PC-3 (cell line): ENCODE data around the gene LRP1B. TPM values are rescaled to one million over a fixed set of nuclear protein-coding genes. Genes with fewer than 3 reads are reported as not detected.

Experiments
- ATAC-seq: fragments of 200-7000 bp; cut with Tn5 transposase; 2 replicates; pipeline ENCODE4 v1.9.1; 2020; ENCODE audit warnings: mild to moderate bottlenecking, moderate library complexity
- BruUV-seq: library from RNA; stranded (reverse); fragments of 400-500 nt; replicated peaks from 2 replicates; lab custom pipeline; 2021; lab: Mats Ljungman, UMichigan
- CTCF ChIA-PET: fragments of 300-600 bp; sonication (Branson Sonifier 250); formaldehyde crosslinking; loops from one replicate; lab custom pipeline; 2022; ENCODE audit warnings: antibody characterized with exemption; lab: Charles Lee
- POLR2A ChIA-PET: fragments of 300-600 bp; sonication (Branson Sonifier 250); formaldehyde crosslinking; loops from one replicate; lab custom pipeline; 2022; ENCODE audit warnings: antibody characterized with exemption; ENCODE audit not compliant: unreplicated experiment; lab: Charles Lee
- DNase-seq: peaks from one replicate; pipeline ENCODE4 v3.0.0-alpha.2; 2015
- H2AFZ ChIP-seq: fragments of 300-600 bp; sonication (generic); 2 replicates; pipeline ENCODE4 v1.6.0; 2016; ENCODE audit warnings: antibody characterized with exemption, low read length
- H3F3A ChIP-seq: fragments of 300-600 bp; sonication (generic); one replicate; pipeline ENCODE4 v1.6.0; 2017; ENCODE audit warnings: antibody characterized with exemption, low read length, control low read depth, mild to moderate bottlenecking; ENCODE audit not compliant: unreplicated experiment
- H3K27ac ChIP-seq: fragments of 300-600 bp; sonication (generic); 2 replicates; pipeline ENCODE4 v1.5.1; 2016; ENCODE audit warnings: mild to moderate bottlenecking, low read length
- H3K27me3 ChIP-seq: fragments of 300-600 bp; sonication (generic); 2 replicates; pipeline ENCODE4 v1.6.1; 2016; ENCODE audit warnings: low read length, mixed read lengths
- H3K36me3 ChIP-seq: fragments of 300-600 bp; sonication (generic); 2 replicates; pipeline ENCODE4 v1.6.1; 2016; ENCODE audit warnings: low read depth, mixed run types, low read length, mixed read lengths
- H3K4me1 ChIP-seq: fragments of 300-600 bp; sonication (generic); 2 replicates; pipeline ENCODE4 v1.5.1; 2016; ENCODE audit warnings: low read length; ENCODE audit not compliant: insufficient read depth
- H3K4me2 ChIP-seq: fragments of 300-600 bp; sonication (generic); 2 replicates; pipeline ENCODE4 v1.6.0; 2016; ENCODE audit warnings: low read length
- H3K4me3 ChIP-seq: fragments of 300-600 bp; sonication (generic); 2 replicates; pipeline ENCODE4 v1.5.1; 2016; ENCODE audit warnings: mild to moderate bottlenecking, low read length, mixed read lengths
- H3K79me2 ChIP-seq: fragments of 300-600 bp; sonication (generic); 2 replicates; pipeline ENCODE4 v1.6.1; 2017; ENCODE audit warnings: low read length, mixed read lengths
- H3K9ac ChIP-seq: fragments of 300-600 bp; sonication (generic); 2 replicates; pipeline ENCODE4 v1.6.0; 2016; ENCODE audit warnings: mild to moderate bottlenecking, low read length
- H3K9me2 ChIP-seq: fragments of 300-600 bp; sonication (generic); replicated peaks from 2 replicates; pipeline ENCODE4 v1.6.1; 2016; ENCODE audit warnings: mixed run types, low read length, mixed read lengths
- H3K9me3 ChIP-seq: fragments of 300-600 bp; sonication (generic); 2 replicates; pipeline ENCODE4 v1.6.1; 2016; ENCODE audit warnings: low read length, mixed read lengths
- H4K20me1 ChIP-seq: fragments of 300-600 bp; sonication (generic); 2 replicates; pipeline ENCODE4 v1.6.1; 2016; ENCODE audit warnings: low read length, mixed read lengths
- EZH2 ChIP-seq: fragments of 300-600 bp; sonication (generic); IDR thresholded peaks from one replicate; pipeline ENCODE4 v1.6.1; 2017; ENCODE audit warnings: antibody characterized with exemption, mild to moderate bottlenecking, low read length; ENCODE audit not compliant: unreplicated experiment
- EZH2phosphoT487 ChIP-seq: fragments of 300-600 bp; sonication (generic); IDR thresholded peaks from 2 replicates; pipeline ENCODE4 v1.6.1; 2018; ENCODE audit warnings: mild to moderate bottlenecking, antibody characterized with exemption, low read length, borderline replicate concordance
- intact Hi-C: fragments of 100-400 bp; cut with micrococcal nuclease; formaldehyde crosslinking; loops from 2 replicates; pipeline ENCODE4 v1.9.0; 2023
- total RNA-seq: library from RNA; depleted of rRNA; stranded (reverse); fragments of >200 nt; gene quantifications from 2 replicates; pipeline ENCODE4 v1.2.3, GENCODE V29; 2014
- TF ChIP-seq, protein P1 (sequence below): fragments of 300-600 bp; sonication (generic); conservative IDR thresholded peaks from 2 replicates; pipeline ENCODE4 v1.5.1; 2017; ENCODE audit warnings: antibody characterized with exemption, low read depth, mild to moderate bottlenecking, low read length

LRP1B gene
- total RNA-seq, 1 experiment from 2014 or later = 0.04 TPM

DNA sequence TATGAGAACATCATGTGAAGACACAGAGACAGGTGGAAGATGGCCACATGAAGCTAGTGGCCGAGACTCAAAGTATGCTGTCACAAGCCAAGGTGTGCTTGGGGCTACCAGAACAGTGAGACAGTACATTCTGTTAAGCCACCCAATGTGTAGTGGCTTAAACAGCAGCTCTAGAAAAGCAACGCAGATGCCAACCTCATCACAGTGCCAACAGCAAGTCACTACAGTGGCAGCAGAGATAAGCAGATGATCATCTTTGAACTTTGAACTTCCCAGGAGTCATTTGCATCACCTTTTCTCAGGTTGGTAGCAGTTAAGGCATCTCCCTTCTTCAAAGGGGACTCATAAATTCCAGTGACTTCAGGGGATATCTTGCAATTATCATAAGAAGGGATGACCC, 394.4 kb downstream of the LRP1B start:
- BruUV-seq = no TSS peak
- H3K4me2 ChIP-seq = no peak overlapping the region
- no peak overlapping the region for H2AFZ ChIP-seq
- DNase-seq (no peak), ATAC-seq (no peak)
- no peaks in the 10 kb centered on the region for H3K36me3 ChIP-seq
- H3K27me3 ChIP-seq = no peaks in the 10 kb centered on the region
- no peaks in the 10 kb centered on the region for H3F3A ChIP-seq
- no peak overlapping the region for H3K4me3 ChIP-seq
- H3K9me3 ChIP-seq = no peaks in the 10 kb centered on the region
- H3K9me2 ChIP-seq = no peaks in the 10 kb centered on the region
- no peaks in the 10 kb centered on the region for H4K20me1 ChIP-seq
- TF ChIP-seq, protein P1, sequence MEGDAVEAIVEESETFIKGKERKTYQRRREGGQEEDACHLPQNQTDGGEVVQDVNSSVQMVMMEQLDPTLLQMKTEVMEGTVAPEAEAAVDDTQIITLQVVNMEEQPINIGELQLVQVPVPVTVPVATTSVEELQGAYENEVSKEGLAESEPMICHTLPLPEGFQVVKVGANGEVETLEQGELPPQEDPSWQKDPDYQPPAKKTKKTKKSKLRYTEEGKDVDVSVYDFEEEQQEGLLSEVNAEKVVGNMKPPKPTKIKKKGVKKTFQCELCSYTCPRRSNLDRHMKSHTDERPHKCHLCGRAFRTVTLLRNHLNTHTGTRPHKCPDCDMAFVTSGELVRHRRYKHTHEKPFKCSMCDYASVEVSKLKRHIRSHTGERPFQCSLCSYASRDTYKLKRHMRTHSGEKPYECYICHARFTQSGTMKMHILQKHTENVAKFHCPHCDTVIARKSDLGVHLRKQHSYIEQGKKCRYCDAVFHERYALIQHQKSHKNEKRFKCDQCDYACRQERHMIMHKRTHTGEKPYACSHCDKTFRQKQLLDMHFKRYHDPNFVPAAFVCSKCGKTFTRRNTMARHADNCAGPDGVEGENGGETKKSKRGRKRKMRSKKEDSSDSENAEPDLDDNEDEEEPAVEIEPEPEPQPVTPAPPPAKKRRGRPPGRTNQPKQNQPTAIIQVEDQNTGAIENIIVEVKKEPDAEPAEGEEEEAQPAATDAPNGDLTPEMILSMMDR = no peak
- TF ChIP-seq EZH2 (no peak), EZH2phosphoT487 (no peak)
- intact Hi-C loops = no loop called here
- H3K27ac ChIP-seq = no peak overlapping the region
- ChIA-PET POLR2A (no interaction called here), CTCF (interaction anchor here (0.6 kb wide), 1 partner anchor 151 kb away, joined by 4 read pairs; no protein-coding TSS in a partner anchor)
- H3K4me1 ChIP-seq = no peaks in the 10 kb centered on the region
- no peak overlapping the region for H3K9ac ChIP-seq
- H3K79me2 ChIP-seq = no peaks in the 10 kb centered on the region

DNA sequence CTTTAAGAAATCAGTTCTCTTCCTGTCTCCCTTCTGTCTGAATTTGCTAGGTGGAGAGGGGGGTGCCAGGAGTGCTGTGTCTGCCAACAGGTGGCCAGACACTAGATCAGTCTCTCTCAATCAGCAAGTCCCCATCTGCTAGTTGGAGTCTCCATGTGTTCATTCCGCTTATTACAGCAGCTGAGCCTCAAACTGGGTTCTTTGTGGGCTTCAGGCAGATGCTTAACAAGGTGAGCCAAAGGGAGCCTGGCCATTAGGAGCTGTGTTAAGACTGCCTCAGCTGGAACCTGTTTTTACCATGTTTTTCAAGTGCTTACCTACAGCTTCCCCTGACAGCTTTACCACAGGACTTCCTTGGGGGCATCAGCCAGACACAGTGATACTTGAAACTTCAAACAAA, 401.9 kb downstream of the LRP1B start:
- H3K4me1 ChIP-seq = no peaks in the 10 kb centered on the region

DNA sequence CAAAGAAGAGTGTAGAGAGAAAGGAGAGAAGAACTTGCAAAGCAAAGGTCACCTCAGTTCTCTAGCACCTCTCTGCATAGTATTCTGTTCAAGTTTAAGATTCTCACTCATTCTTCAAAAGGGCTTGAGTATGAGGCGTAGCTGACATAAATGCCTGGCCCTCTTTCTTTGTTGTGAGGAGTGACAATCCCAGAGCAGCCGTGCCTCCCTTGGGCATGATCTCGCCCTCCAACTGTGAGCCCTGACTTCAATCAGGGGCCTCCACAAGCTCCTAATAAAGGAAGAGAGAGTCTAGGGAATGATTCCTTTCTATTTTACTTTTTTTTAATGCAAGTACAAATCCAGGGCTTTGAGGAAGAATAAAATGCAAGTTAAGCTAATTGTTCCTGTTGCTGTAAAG, 402.7 kb downstream of the LRP1B start:
- H3F3A ChIP-seq = no peaks in the 10 kb centered on the region
- no peaks in the 10 kb centered on the region for H4K20me1 ChIP-seq
- no peaks in the 10 kb centered on the region for H3K4me1 ChIP-seq
- CTCF ChIA-PET = interaction anchor here (0.6 kb wide), 1 partner anchor 387 kb away, joined by 3 read pairs; no protein-coding TSS in a partner anchor
- H3K4me3 ChIP-seq = no peak overlapping the region
- H2AFZ ChIP-seq = no peak overlapping the region
- no peaks in the 10 kb centered on the region for H3K36me3 ChIP-seq
- no peaks in the 10 kb centered on the region for H3K27me3 ChIP-seq
- intact Hi-C loops = loop anchor here (10.0 kb wide), 1 partner anchor 177 kb away; no protein-coding TSS in a partner anchor
- H3K9me2 ChIP-seq = no peaks in the 10 kb centered on the region
- no peak for ATAC-seq
- H3K4me2 ChIP-seq = no peak overlapping the region
- BruUV-seq = no TSS peak
- H3K79me2 ChIP-seq = no peaks in the 10 kb centered on the region
- DNase-seq = no peak
- no peak overlapping the region for H3K27ac ChIP-seq
- H3K9me3 ChIP-seq = no peaks in the 10 kb centered on the region
- TF ChIP-seq EZH2phosphoT487 (no peak), EZH2 (no peak)
- POLR2A ChIA-PET = no interaction called here
- H3K9ac ChIP-seq = no peak overlapping the region

More for the DNA sequence above, 401.9 kb downstream of the LRP1B start:
- no TSS peak for BruUV-seq
- TF ChIP-seq EZH2phosphoT487 (no peak), EZH2 (no peak)
- TF ChIP-seq, protein P1 = no peak
- Histone ChIP-seq H4K20me1 (no peaks in the 10 kb centered on the region), H3K27me3 (no peaks in the 10 kb centered on the region), H3K36me3 (no peaks in the 10 kb centered on the region), H3K4me2 (no peak overlapping the region), H3F3A (no peaks in the 10 kb centered on the region), H3K27ac (no peak overlapping the region), H2AFZ (no peak overlapping the region), H3K79me2 (no peaks in the 10 kb centered on the region), H3K9me2 (no peaks in the 10 kb centered on the region), H3K4me3 (no peak overlapping the region), H3K9ac (no peak overlapping the region), H3K9me3 (no peaks in the 10 kb centered on the region)
- POLR2A ChIA-PET = no interaction called here
- CTCF ChIA-PET = no interaction called here
- intact Hi-C loops = loop anchor here (10.0 kb wide), 1 partner anchor 176 kb away; no protein-coding TSS in a partner anchor
- ATAC-seq (no peak), DNase-seq (no peak)
